HepG2 (cell line): ENCODE measurements around the gene ALOX12. TPM values are rescaled to one million over a fixed set of nuclear protein-coding genes. Genes with fewer than 3 reads are reported as not detected.
A peak's percentile ranks its signal among the peaks of the same experiment; 100 is the strongest.

Source experiments
- ATAC-seq: fragments of 200-7000 bp; cut with Tn5 transposase; 3 replicates; pipeline ENCODE4 v1.9.1; 2020; ENCODE audit warnings: mild to moderate bottlenecking, moderate library complexity
- BruUV-seq: library from RNA; stranded (reverse); fragments of 400-500 nt; replicated peaks from 2 replicates; lab custom pipeline; 2021; lab: Mats Ljungman, UMichigan
- CTCF ChIA-PET: fragments of 300-600 bp; formaldehyde crosslinking; extraction: SDS; loops from one replicate; lab custom pipeline; 2021; ENCODE audit warnings: low total read pairs, inconsistent platforms, low intra/inter-chr PET ratio; lab: Yijun Ruan, JAX
- POLR2A ChIA-PET: fragments of 350-600 bp; sonication (Branson Sonifier 250); formaldehyde crosslinking; loops from one replicate; lab custom pipeline; 2020; ENCODE audit warnings: antibody characterized with exemption, inconsistent platforms; lab: Yijun Ruan, JAX
- DNase-seq: peaks from one replicate; pipeline ENCODE4 v3.0.0-alpha.2; 2015; ENCODE audit warnings: low spot score
- FAIRE-seq: peaks from 3 replicates; lab custom pipeline; 2011; peaks lifted over from hg19 to GRCh38; lab: Jason Lieb, UNC
- H2AFZ ChIP-seq: one replicate; pipeline ENCODE4 v1.6.1; 2011; ENCODE audit warnings: low read length, inconsistent platforms
- H3K27ac ChIP-seq: fragments of 300-600 bp; 3 replicates; pipeline ENCODE4 v1.8.0; 2011; ENCODE audit warnings: mixed run types, mild to moderate bottlenecking, mixed read lengths, low read length, inconsistent platforms; ENCODE audit not compliant: insufficient read depth; ENCODE audit errors: extremely low read length
- H3K27me3 ChIP-seq, 2 experiments: fragments of 200-600 bp in 1 of 2; 2 replicates in 1 of 2; 3 replicates in 1 of 2; pipeline versions ENCODE4 v1.6.0 to v1.8.0; 2011; ENCODE audit warnings: low read length in 2 of 2, mild to moderate bottlenecking in 2 of 2, moderate library complexity in 2 of 2, inconsistent platforms in 1 of 2; ENCODE audit not compliant: insufficient read depth in 2 of 2, control insufficient read depth in 1 of 2
- H3K36me3 ChIP-seq, 2 experiments: fragments of 200-600 bp in 1 of 2; replicated peaks in 1 of 2; 2 replicates in 1 of 2; 3 replicates in 1 of 2; pipeline versions ENCODE4 v1.5.1 to v1.8.0; 2011; ENCODE audit warnings: low read length in 2 of 2, inconsistent platforms in 1 of 2; ENCODE audit not compliant: insufficient read depth in 2 of 2, control insufficient read depth in 1 of 2
- H3K4me1 ChIP-seq: 2 replicates; pipeline ENCODE4 v1.5.1; 2012; ENCODE audit warnings: low read length, inconsistent platforms; ENCODE audit not compliant: insufficient read depth
- H3K4me2 ChIP-seq: 2 replicates; pipeline ENCODE4 v1.6.0; 2011; ENCODE audit warnings: low read depth, low read length, inconsistent platforms
- H3K4me3 ChIP-seq, 3 experiments: fragments of 200-600 bp in 1 of 3; sonication (generic), shearing (Covaris generic) in 1 of 3; replicated peaks in 1 of 3; 2 replicates each; pipeline ENCODE4 v1.5.1; 2011 to 2016; ENCODE audit warnings: low read length in 3 of 3, inconsistent platforms in 2 of 3, low read depth in 2 of 3, mild to moderate bottlenecking in 2 of 3, control low read depth in 1 of 3, mixed read lengths in 1 of 3; ENCODE audit not compliant: insufficient read depth in 1 of 3
- H3K79me2 ChIP-seq: one replicate; pipeline ENCODE4 v1.6.1; 2011; ENCODE audit warnings: low read length, inconsistent platforms; ENCODE audit not compliant: insufficient read depth
- H3K9ac ChIP-seq: 2 replicates; pipeline ENCODE4 v1.6.0; 2011; ENCODE audit warnings: mild to moderate bottlenecking, low read depth, low read length, inconsistent platforms; ENCODE audit not compliant: insufficient read depth
- H3K9me3 ChIP-seq: 2 replicates; pipeline ENCODE4 v1.5.1; 2012; ENCODE audit warnings: mild to moderate bottlenecking, low read length
- H4K20me1 ChIP-seq: 2 replicates; pipeline ENCODE4 v1.6.0; 2011; ENCODE audit warnings: inconsistent platforms, mild to moderate bottlenecking, low read length, moderate library complexity; ENCODE audit not compliant: insufficient read depth
- ARID3A ChIP-seq: IDR thresholded peaks from 2 replicates; pipeline ENCODE4 v1.6.1; 2012; ENCODE audit warnings: low read depth, low read length, improper control_type of control experiment
- ARID5B ChIP-seq: IDR thresholded peaks from 2 replicates; pipeline ENCODE4 v1.4.0; 2020; ENCODE audit warnings: mild to moderate bottlenecking, missing genetic modification reagents
- CHD2 ChIP-seq: IDR thresholded peaks from 2 replicates; pipeline ENCODE4 v1.6.1; 2011; ENCODE audit warnings: low read depth, low read length, improper control_type of control experiment
- MEIS1 ChIP-seq: sonication (generic); formaldehyde crosslinking; IDR thresholded peaks from 2 replicates; pipeline ENCODE4 v1.9.0; 2021; ENCODE audit warnings: mild to moderate bottlenecking, missing genetic modification reagents, moderate library complexity, borderline replicate concordance
- MTF1 ChIP-seq: sonication (generic); formaldehyde crosslinking; IDR thresholded peaks from 2 replicates; pipeline ENCODE4 v1.5.0; 2020; ENCODE audit warnings: missing genetic modification reagents
- ZFP91 ChIP-seq: sonication (generic); formaldehyde crosslinking; IDR thresholded peaks from 2 replicates; pipeline ENCODE4 v1.9.0; 2022; ENCODE audit warnings: missing genetic modification reagents, mild to moderate bottlenecking, borderline replicate concordance
- ZNF563 ChIP-seq: sonication (generic); formaldehyde crosslinking; IDR thresholded peaks from 2 replicates; pipeline ENCODE4 v1.8.0; 2022; ENCODE audit warnings: mild to moderate bottlenecking, moderate library complexity, missing genetic modification reagents
- WGBS: methylation state at CpG from one replicate; pipeline ENCODE4 v1.1.6; 2017; ENCODE audit warnings: low lambda C conversion rate; 5-methylcytosine and 5-hydroxymethylcytosine counted together
- in situ Hi-C: cut with HindIII; loops from 2 replicates; pipeline ENCODE4 v1.10.0; 2017; ENCODE audit warnings: low pct_unique_long_range_greater_than_20kb; ENCODE audit not compliant: extremely low pct_ligation_motif_present
- intact Hi-C: fragments of 100-400 bp; cut with micrococcal nuclease; formaldehyde crosslinking; loops from one replicate; pipeline ENCODE4 v1.10.0; 2022; ENCODE audit not compliant: unreplicated experiment
- polyA plus RNA-seq, 8 experiments: library from polyadenylated mRNA; depleted of rRNA in 3 of 8; stranded (reverse) in 7 of 8; unstranded in 1 of 8; fragments of >200 nt; fragmentation: Illumina TruSeq in 4 of 8; extraction: Trizol in 4 of 8; gene quantifications; 2 replicates each; pipeline versions ENCODE4 v1.2.1 to v1.2.3, GENCODE V29; 2011 to 2016; ENCODE audit warnings: low read depth in 4 of 8, missing spikeins in 1 of 8, mixed read lengths in 1 of 8; ENCODE audit not compliant: insufficient read depth in 1 of 8
- total RNA-seq, 5 experiments: library from RNA; depleted of rRNA; stranded (reverse); fragments of >200 nt; fragmentation: Illumina TruSeq; extraction: Trizol; gene quantifications; 2 replicates each; pipeline ENCODE4 v1.2.3, GENCODE V29; 2016; ENCODE audit warnings: low read depth in 1 of 5

Gene ALOX12
- total and polyA plus RNA-seq, 2 of the 13 experiments (the other 11 are each of a cell fraction or from before 2014, with no cell fraction given): not detected

GRCh38 chr17:7003745-7004144, 7.9 kb downstream of the ALOX12 start:
- ATAC-seq: no peak
- no peaks in the 10 kb centered on the region for H3K79me2 ChIP-seq
- H3K4me2 ChIP-seq: no peak overlapping the region
- H3K4me3 ChIP-seq: no peak overlapping the region
- peaks cover 4% of the 10 kb centered on the region; the same call in 1 of the 2 replicates for H4K20me1 ChIP-seq
- WGBS: 100% methylated on average over 2 of the region's 2 CpGs
- no peak overlapping the region for H2AFZ ChIP-seq
- H3K9ac ChIP-seq: no peak overlapping the region
- no peaks in the 10 kb centered on the region for H3K27me3 ChIP-seq
- ChIA-PET CTCF (interaction anchor here (1.6 to 1.9 kb wide), 4 partner anchors 18 to 160 kb away, joined by 6 to 14 read pairs (median 10); partner anchors contain the start of gene BCL6B), POLR2A (interaction anchor here (1.1 kb wide), 1 partner anchor 14 kb away, joined by 3 read pairs; no protein-coding TSS in a partner anchor)
- no peaks in the 10 kb centered on the region for H3K4me1 ChIP-seq
- BruUV-seq: no TSS peak
- no peak overlapping the region for H3K27ac ChIP-seq
- in situ Hi-C loops: loop anchor here (5.0 to 10.0 kb wide), 2 partner anchors 91 to 149 kb away; no protein-coding TSS in a partner anchor
- H3K36me3 ChIP-seq: peaks cover 15 to 49% of the 10 kb centered on the region in 2 experiments; a peak in 4 of 5 replicates
- no peak for TF ChIP-seq MTF1
- no peak for TF ChIP-seq ZNF563
- TF ChIP-seq ARID3A: peak; percentile 28; the same call in 1 of the 2 replicates
- no peak for TF ChIP-seq ZFP91 (CRISPR knock-in tag)
- TF ChIP-seq MEIS1: no peak
- no peak for TF ChIP-seq ARID5B
- no peak for TF ChIP-seq CHD2
- intact Hi-C loops: loop anchor here (1.0 kb wide), 1 partner anchor 19 kb away; no protein-coding TSS in a partner anchor
- FAIRE-seq: no peak
- no peaks in the 10 kb centered on the region for H3K9me3 ChIP-seq
- no peak for DNase-seq
